GM23248 (cell line): Measurements from ENCODE around the gene RAB6B. TPM values are rescaled to one million over a fixed set of nuclear protein-coding genes. Genes with fewer than 3 reads are reported as not detected.

Source experiments
- DNase-seq: peaks from one replicate; pipeline ENCODE4 v3.0.0-alpha.2; 2015
- H2AFZ ChIP-seq: fragments of 200-600 bp; sonication (generic); 2 replicates; pipeline ENCODE4 v1.6.1; 2016; ENCODE audit warnings: antibody characterized with exemption
- H3F3A ChIP-seq: fragments of 200-600 bp; sonication (generic); 2 replicates; pipeline ENCODE4 v1.6.1; 2016; ENCODE audit warnings: mild to moderate bottlenecking, antibody characterized with exemption, mixed run types; ENCODE audit not compliant: insufficient read depth
- H3K27ac ChIP-seq: fragments of 200-600 bp; sonication (generic); 2 replicates; pipeline ENCODE4 v1.5.1; 2016; ENCODE audit warnings: mild to moderate bottlenecking
- H3K27me3 ChIP-seq: fragments of 200-600 bp; sonication (generic); replicated peaks from 2 replicates; pipeline ENCODE4 v1.6.1; 2016; ENCODE audit warnings: mild to moderate bottlenecking; ENCODE audit not compliant: insufficient read depth
- H3K36me3 ChIP-seq: fragments of 200-600 bp; sonication (generic); 2 replicates; pipeline ENCODE4 v1.6.1; 2016; ENCODE audit warnings: low read depth, mild to moderate bottlenecking
- H3K4me1 ChIP-seq: fragments of 200-600 bp; sonication (generic); 2 replicates; pipeline ENCODE4 v1.6.1; 2016; ENCODE audit warnings: mild to moderate bottlenecking; ENCODE audit not compliant: insufficient read depth
- H3K4me2 ChIP-seq: fragments of 200-600 bp; sonication (generic); one replicate; pipeline ENCODE4 v1.6.1; 2016; ENCODE audit warnings: mild to moderate bottlenecking; ENCODE audit not compliant: unreplicated experiment
- H3K4me3 ChIP-seq: fragments of 200-600 bp; sonication (generic); 2 replicates; pipeline ENCODE4 v1.5.1; 2016; ENCODE audit warnings: mild to moderate bottlenecking
- H3K79me2 ChIP-seq: fragments of 200-600 bp; sonication (generic); 2 replicates; pipeline ENCODE4 v1.6.1; 2016; ENCODE audit warnings: mild to moderate bottlenecking; ENCODE audit not compliant: insufficient read depth
- H3K9ac ChIP-seq: fragments of 200-600 bp; sonication (generic); 2 replicates; pipeline ENCODE4 v1.6.1; 2016; ENCODE audit warnings: mild to moderate bottlenecking
- H3K9me2 ChIP-seq: fragments of 200-600 bp; sonication (generic); 2 replicates; pipeline ENCODE4 v1.6.1; 2016; ENCODE audit warnings: mixed run types, mild to moderate bottlenecking, moderate library complexity; ENCODE audit not compliant: insufficient read depth
- H3K9me3 ChIP-seq: fragments of 200-600 bp; sonication (generic); one replicate; pipeline ENCODE4 v1.6.1; 2017; ENCODE audit warnings: low read depth
- H4K20me1 ChIP-seq: fragments of 200-600 bp; sonication (generic); 2 replicates; pipeline ENCODE4 v1.6.0; 2016; ENCODE audit not compliant: insufficient read depth
- EZH2 ChIP-seq: fragments of 200-600 bp; sonication (generic); IDR thresholded peaks from 2 replicates; pipeline ENCODE4 v1.6.1; 2018; ENCODE audit warnings: antibody characterized with exemption, mild to moderate bottlenecking; ENCODE audit not compliant: insufficient read depth, poor library complexity, severe bottlenecking
- EZH2phosphoT487 ChIP-seq: fragments of 200-600 bp; sonication (generic); IDR thresholded peaks from 2 replicates; pipeline ENCODE4 v1.6.1; 2018; ENCODE audit warnings: antibody characterized with exemption, moderate library complexity, mild to moderate bottlenecking, low read depth; ENCODE audit not compliant: insufficient read depth
- WGBS, 2 experiments: methylation state at CpG; one replicate each; pipeline ENCODE4 v1.1.6; 2015 to 2017; ENCODE audit warnings: low lambda C conversion rate in 2 of 2, low coverage in 1 of 2; ENCODE audit errors: missing lambda C conversion rate in 2 of 2; 5-methylcytosine and 5-hydroxymethylcytosine counted together
- in situ Hi-C: fragments of 300-500 bp; cut with MboI; formaldehyde crosslinking; loops from 2 replicates; pipeline ENCODE4 v1.15.0; 2020
- polyA plus RNA-seq: library from polyadenylated mRNA; unstranded; fragments of >200 nt; fragmentation: Nextera tagmentation; extraction: Ambion mirVana; gene quantifications from 2 replicates; pipeline ENCODE4 v1.2.1, GENCODE V29; 2016
- total RNA-seq: library from RNA; depleted of rRNA; stranded (reverse); fragments of >200 nt; shearing (Covaris generic); gene quantifications from 2 replicates; pipeline ENCODE4 v1.2.3, GENCODE V29; 2014

RAB6B gene
- total and polyA plus RNA-seq, 2 experiments from 2014 or later = 0.59 to 0.76 TPM

GRCh38 chr3:133862161-133862560 lies 33.5 kb downstream of the RAB6B start:
- Histone ChIP-seq H2AFZ (no peak overlapping the region), H3K36me3 (no peaks in the 10 kb centered on the region), H3K4me1 (no peaks in the 10 kb centered on the region), H3K27ac (no peak overlapping the region), H3K4me2 (no peak overlapping the region), H3K9me3 (no peaks in the 10 kb centered on the region), H3K9ac (no peak overlapping the region), H3F3A (no peaks in the 10 kb centered on the region), H3K79me2 (no peaks in the 10 kb centered on the region), H3K27me3 (no peaks in the 10 kb centered on the region), H4K20me1 (no peaks in the 10 kb centered on the region), H3K4me3 (no peak overlapping the region), H3K9me2 (no peaks in the 10 kb centered on the region)
- DNase-seq = no peak
- WGBS, 2 experiments = 65 to 68% methylated on average over 4 of the region's 4 CpGs
- in situ Hi-C loops = no loop called here
- TF ChIP-seq EZH2phosphoT487 (no peak), EZH2 (no peak)

DNA sequence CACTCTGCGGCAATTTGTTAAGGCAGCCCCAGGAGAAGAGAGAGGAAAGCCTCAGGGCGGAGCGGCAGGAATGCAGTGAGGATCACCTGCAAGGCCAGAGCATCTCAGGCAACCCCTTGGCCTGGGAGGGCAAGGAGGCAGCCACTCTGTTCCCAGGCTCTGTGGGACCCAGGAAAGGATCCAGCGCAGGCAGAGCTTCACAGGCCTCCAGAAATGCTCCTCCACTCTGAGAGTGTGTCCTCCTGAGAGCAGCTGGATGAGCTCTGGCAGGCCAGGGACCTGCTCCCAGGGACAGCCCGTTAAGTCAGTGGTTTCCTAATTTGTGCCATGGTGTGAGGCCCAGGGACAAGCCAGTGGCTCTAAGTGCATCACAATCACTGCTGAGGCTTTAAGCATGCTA lies 35.2 kb downstream of the RAB6B start:
- TF ChIP-seq EZH2phosphoT487 = no peak
- Histone ChIP-seq H2AFZ (no peak overlapping the region), H3K4me3 (no peak overlapping the region), H3K4me2 (no peak overlapping the region), H3K9ac (no peak overlapping the region), H3F3A (no peaks in the 10 kb centered on the region), H3K27ac (no peak overlapping the region), H4K20me1 (no peaks in the 10 kb centered on the region), H3K27me3 (no peaks in the 10 kb centered on the region), H3K79me2 (no peaks in the 10 kb centered on the region), H3K9me2 (no peaks in the 10 kb centered on the region), H3K36me3 (no peaks in the 10 kb centered on the region), H3K9me3 (no peaks in the 10 kb centered on the region), H3K4me1 (no peaks in the 10 kb centered on the region)
- WGBS, 2 experiments = 79 to 85% methylated on average over 5 of the region's 5 CpGs
- in situ Hi-C loops = no loop called here
- DNase-seq = no peak

GRCh38 chr3:133859381-133860234 lies 36.1 kb downstream of the RAB6B start:
- H3K4me1 ChIP-seq = no peaks in the 10 kb centered on the region
- no peaks in the 10 kb centered on the region for H3K9me2 ChIP-seq
- H3K27me3 ChIP-seq = no peaks in the 10 kb centered on the region
- H3K9ac ChIP-seq = no peak overlapping the region
- H3K9me3 ChIP-seq = no peaks in the 10 kb centered on the region
- H3K4me2 ChIP-seq = no peak overlapping the region
- no peak overlapping the region for H2AFZ ChIP-seq
- WGBS, 2 experiments = 62 to 66% methylated on average over 12 of the region's 12 CpGs
- no peak for TF ChIP-seq EZH2
- no peak for TF ChIP-seq EZH2phosphoT487
- no peaks in the 10 kb centered on the region for H4K20me1 ChIP-seq
- H3K4me3 ChIP-seq = no peak overlapping the region
- DNase-seq = no peak
- H3K36me3 ChIP-seq = no peaks in the 10 kb centered on the region
- no peak overlapping the region for H3K27ac ChIP-seq
- in situ Hi-C loops = no loop called here
- H3K79me2 ChIP-seq = no peaks in the 10 kb centered on the region
- no peaks in the 10 kb centered on the region for H3F3A ChIP-seq

DNA sequence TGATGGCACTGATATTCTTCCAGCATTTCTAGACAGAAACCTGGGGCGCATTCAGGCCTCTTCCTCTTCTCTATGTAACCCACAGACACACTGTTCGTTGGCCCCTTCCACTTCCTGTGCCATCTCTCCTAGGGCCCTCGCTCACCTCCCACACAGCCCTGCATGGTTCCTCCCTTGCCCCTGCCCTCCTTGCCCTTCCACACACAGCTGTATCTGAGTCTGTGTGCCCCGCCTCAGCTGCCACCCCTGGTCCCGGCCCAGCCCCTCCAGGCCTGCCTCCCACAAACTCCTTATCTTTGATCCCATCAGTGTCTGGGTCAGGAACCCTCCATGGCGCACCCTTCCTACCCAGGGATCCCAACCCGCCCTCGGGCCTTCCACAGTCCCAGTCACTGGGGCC lies 37.9 kb downstream of the RAB6B start:
- Histone ChIP-seq H3K4me1 (no peaks in the 10 kb centered on the region), H3K4me2 (no peak overlapping the region), H3K27me3 (no peaks in the 10 kb centered on the region), H3K27ac (no peak overlapping the region), H3K36me3 (no peaks in the 10 kb centered on the region), H3K4me3 (no peak overlapping the region), H4K20me1 (no peaks in the 10 kb centered on the region), H3K9me3 (no peaks in the 10 kb centered on the region), H3K9ac (no peak overlapping the region), H3K79me2 (no peaks in the 10 kb centered on the region), H3F3A (no peaks in the 10 kb centered on the region), H3K9me2 (no peaks in the 10 kb centered on the region), H2AFZ (no peak overlapping the region)
- in situ Hi-C loops = no loop called here
- WGBS, 2 experiments = 89 to 91% methylated on average over 7 to 8 of the region's 8 CpGs
- DNase-seq = no peak
- no peak for TF ChIP-seq EZH2
- no peak for TF ChIP-seq EZH2phosphoT487

- Histone ChIP-seq H4K20me1 (no peaks in the 10 kb centered on the region), H2AFZ (no peak overlapping the region), H3K79me2 (no peaks in the 10 kb centered on the region), H3K9me3 (no peaks in the 10 kb centered on the region), H3K27me3 (no peaks in the 10 kb centered on the region), H3K27ac (no peak overlapping the region), H3F3A (no peaks in the 10 kb centered on the region), H3K9me2 (no peaks in the 10 kb centered on the region), H3K9ac (no peak overlapping the region), H3K4me2 (no peak overlapping the region), H3K4me3 (no peak overlapping the region), H3K36me3 (no peaks in the 10 kb centered on the region), H3K4me1 (no peaks in the 10 kb centered on the region)
- DNase-seq = peak; percentile 33
- in situ Hi-C loops = no loop called here
- TF ChIP-seq EZH2 (no peak), EZH2phosphoT487 (no peak)
- WGBS, 2 experiments = 26 to 34% methylated on average over 2 of the region's 2 CpGs
These were observed 39.4 kb downstream of the RAB6B start for GRCh38 chr3:133856316-133856715.
